Measurements from ENCODE around the gene FZD2.

FZD2 gene

GRCh38 chr17:44543905-44544523 lies 13.3 kb upstream of the FZD2 start:
- Histone ChIP-seq H3K4me2 (ENCODE audit: low read depth, low read length, poor library complexity, severe bottlenecking) (no peak overlapping the region), H3K36me3 (ENCODE audit: low read length) (no peaks in the 10 kb centered on the region), H3K9me3 (ENCODE audit: insufficient read depth, low read length) (no peaks in the 10 kb centered on the region), H3F3A (ENCODE audit: insufficient read depth) (no peaks in the 10 kb centered on the region), H3K4me3 (ENCODE audit: insufficient read depth, low read length, poor library complexity, severe bottlenecking) (no peak overlapping the region), H2AFZ (ENCODE audit: low read depth, low read length, severe bottlenecking) (no peak overlapping the region), H4K20me1 (ENCODE audit: low read depth, low read length) (no peaks in the 10 kb centered on the region), H3K27me3 (ENCODE audit: low read length) (no peaks in the 10 kb centered on the region), H3K27ac (ENCODE audit: low read depth, low read length) (no peak overlapping the region), H3K9me2 (replicated peaks; ENCODE audit: insufficient read depth, low read length) (no peaks in the 10 kb centered on the region), H3K9ac (ENCODE audit: low read length) (no peak overlapping the region), H3K79me2 (ENCODE audit: insufficient read depth, low read length) (no peaks in the 10 kb centered on the region)
- TF ChIP-seq, protein P1, sequence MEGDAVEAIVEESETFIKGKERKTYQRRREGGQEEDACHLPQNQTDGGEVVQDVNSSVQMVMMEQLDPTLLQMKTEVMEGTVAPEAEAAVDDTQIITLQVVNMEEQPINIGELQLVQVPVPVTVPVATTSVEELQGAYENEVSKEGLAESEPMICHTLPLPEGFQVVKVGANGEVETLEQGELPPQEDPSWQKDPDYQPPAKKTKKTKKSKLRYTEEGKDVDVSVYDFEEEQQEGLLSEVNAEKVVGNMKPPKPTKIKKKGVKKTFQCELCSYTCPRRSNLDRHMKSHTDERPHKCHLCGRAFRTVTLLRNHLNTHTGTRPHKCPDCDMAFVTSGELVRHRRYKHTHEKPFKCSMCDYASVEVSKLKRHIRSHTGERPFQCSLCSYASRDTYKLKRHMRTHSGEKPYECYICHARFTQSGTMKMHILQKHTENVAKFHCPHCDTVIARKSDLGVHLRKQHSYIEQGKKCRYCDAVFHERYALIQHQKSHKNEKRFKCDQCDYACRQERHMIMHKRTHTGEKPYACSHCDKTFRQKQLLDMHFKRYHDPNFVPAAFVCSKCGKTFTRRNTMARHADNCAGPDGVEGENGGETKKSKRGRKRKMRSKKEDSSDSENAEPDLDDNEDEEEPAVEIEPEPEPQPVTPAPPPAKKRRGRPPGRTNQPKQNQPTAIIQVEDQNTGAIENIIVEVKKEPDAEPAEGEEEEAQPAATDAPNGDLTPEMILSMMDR (IDR thresholded peaks at IDR 0.05; ENCODE audit: insufficient read depth, low read length, poor library complexity, severe bottlenecking) = no peak
- TF ChIP-seq EZH2phosphoT487 (conservative IDR thresholded peaks at IDR 0.05; ENCODE audit: low read length) = no peak

GRCh38 chr17:44546671-44547606 lies 10.3 kb upstream of the FZD2 start:
- Histone ChIP-seq H3K9me2 (replicated peaks; ENCODE audit: insufficient read depth, low read length) (no peaks in the 10 kb centered on the region), H3K36me3 (ENCODE audit: low read length) (no peaks in the 10 kb centered on the region), H3K27ac (ENCODE audit: low read depth, low read length) (no peak overlapping the region), H3K27me3 (ENCODE audit: low read length) (no peaks in the 10 kb centered on the region), H3K4me2 (ENCODE audit: low read depth, low read length, poor library complexity, severe bottlenecking) (no peak overlapping the region), H4K20me1 (ENCODE audit: low read depth, low read length) (no peaks in the 10 kb centered on the region), H2AFZ (ENCODE audit: low read depth, low read length, severe bottlenecking) (no peak overlapping the region), H3K9ac (ENCODE audit: low read length) (no peak overlapping the region), H3F3A (ENCODE audit: insufficient read depth) (no peaks in the 10 kb centered on the region), H3K9me3 (ENCODE audit: insufficient read depth, low read length) (no peaks in the 10 kb centered on the region), H3K79me2 (ENCODE audit: insufficient read depth, low read length) (no peaks in the 10 kb centered on the region), H3K4me3 (ENCODE audit: insufficient read depth, low read length, poor library complexity, severe bottlenecking) (no peak overlapping the region)
- TF ChIP-seq, protein P1 (IDR thresholded peaks at IDR 0.05; ENCODE audit: insufficient read depth, low read length, poor library complexity, severe bottlenecking) = no peak
- TF ChIP-seq EZH2phosphoT487 (conservative IDR thresholded peaks at IDR 0.05; ENCODE audit: low read length) = no peak

GRCh38 chr17:44547625-44548267 lies 9.5 kb upstream of the FZD2 start:
- H4K20me1 ChIP-seq (ENCODE audit: low read depth, low read length) = no peaks in the 10 kb centered on the region
- H3K9me3 ChIP-seq (ENCODE audit: insufficient read depth, low read length) = no peaks in the 10 kb centered on the region
- H3K4me3 ChIP-seq (ENCODE audit: insufficient read depth, low read length, poor library complexity, severe bottlenecking) = no peak overlapping the region
- H3K9ac ChIP-seq (ENCODE audit: low read length) = no peak overlapping the region
- no peaks in the 10 kb centered on the region for H3K79me2 ChIP-seq (ENCODE audit: insufficient read depth, low read length)
- no peaks in the 10 kb centered on the region for H3F3A ChIP-seq (ENCODE audit: insufficient read depth)
- H3K4me2 ChIP-seq (ENCODE audit: low read depth, low read length, poor library complexity, severe bottlenecking) = no peak overlapping the region
- no peak overlapping the region for H2AFZ ChIP-seq (ENCODE audit: low read depth, low read length, severe bottlenecking)
- no peak for TF ChIP-seq EZH2phosphoT487 (conservative IDR thresholded peaks at IDR 0.05; ENCODE audit: low read length)
- TF ChIP-seq, protein P1 (IDR thresholded peaks at IDR 0.05; ENCODE audit: insufficient read depth, low read length, poor library complexity, severe bottlenecking) = no peak
- H3K9me2 ChIP-seq (replicated peaks; ENCODE audit: insufficient read depth, low read length) = no peaks in the 10 kb centered on the region
- H3K27ac ChIP-seq (ENCODE audit: low read depth, low read length) = no peak overlapping the region
- no peaks in the 10 kb centered on the region for H3K27me3 ChIP-seq (ENCODE audit: low read length)
- no peaks in the 10 kb centered on the region for H3K36me3 ChIP-seq (ENCODE audit: low read length)

Measured in SU-DHL-6 (cell line).